ENCODE data around the gene BATF. TPM values are rescaled to one million over a fixed set of nuclear protein-coding genes. Genes with fewer than 3 reads are reported as not detected.

The BATF gene
- total RNA-seq, 8 experiments from 2014 or later = not detected

DNA sequence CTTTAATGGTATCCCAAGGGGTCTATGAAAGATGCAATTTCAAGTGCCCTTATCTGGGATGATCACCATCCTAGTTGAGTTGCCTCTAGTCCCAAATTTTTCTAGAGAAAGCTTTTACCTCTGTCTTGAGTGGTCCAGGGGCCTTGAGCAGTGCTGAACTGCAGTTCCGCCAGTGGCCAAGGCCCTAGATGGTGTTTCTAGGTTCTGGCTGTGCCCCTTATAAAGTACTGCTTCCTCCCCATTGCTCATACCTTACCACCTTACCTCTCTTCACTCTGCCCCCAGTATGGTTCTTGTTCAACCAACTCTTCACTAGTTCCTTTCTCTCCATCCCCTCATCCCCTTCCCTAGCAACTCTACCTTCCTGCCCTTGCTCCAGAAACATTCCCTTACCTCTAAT lies 3.7 kb downstream of the BATF start:
- no peaks in the 10 kb centered on the region for H3K4me1 ChIP-seq (replicated peaks in 1 of 2)
- ATAC-seq (replicated peaks in 6 of 8) = no peak
- in situ Hi-C loops (cut with MboI; ENCODE audit: low pct_unique_long_range_greater_than_20kb in 2 of 9, low sequenced_read_pairs in 9 of 9, unreplicated experiment in 9 of 9) = no loop called here
- H3K4me3 ChIP-seq = no peak overlapping the region
- 100% methylated on average over 1 of the region's 1 CpG; no CpG with 5 or more reads in 8 of the 10 experiments for WGBS, 10 experiments
- no peak overlapping the region for H3K27ac ChIP-seq

DNA sequence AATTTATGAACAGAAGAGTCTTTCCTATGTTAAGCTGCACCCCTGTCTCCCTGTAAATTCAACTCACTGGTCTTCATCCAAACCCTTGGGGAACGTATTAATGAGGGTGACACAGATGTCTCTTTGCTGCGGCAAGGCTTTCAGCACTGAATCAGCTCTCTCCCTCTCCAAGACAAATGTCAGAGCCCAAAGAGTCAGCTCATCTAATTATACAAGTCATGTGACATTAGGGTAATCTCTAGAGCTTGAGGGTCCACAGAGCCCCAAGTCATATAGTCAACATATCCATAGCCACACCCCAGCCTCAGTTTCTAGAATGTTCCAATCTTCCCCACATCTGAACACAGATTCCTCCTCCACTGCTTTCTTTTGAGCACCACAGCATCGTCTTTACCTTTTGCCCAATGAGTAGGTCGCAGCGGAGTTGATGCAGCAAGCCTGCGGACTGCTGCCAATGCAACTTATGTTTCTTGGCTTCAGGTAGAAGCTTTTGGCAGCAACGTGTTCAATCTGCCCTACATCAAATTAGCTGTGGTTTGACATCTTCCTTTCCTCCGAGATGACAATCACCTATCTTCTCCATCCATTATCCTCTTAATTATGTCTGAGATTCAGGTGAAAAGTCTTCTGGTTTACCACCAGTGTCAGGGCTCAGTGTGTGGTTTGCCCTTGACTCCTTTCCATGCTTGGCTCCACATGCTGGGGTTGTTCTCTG lies 5.3 kb downstream of the BATF start:
- in situ Hi-C loops (cut with MboI; ENCODE audit: low pct_unique_long_range_greater_than_20kb in 2 of 9, low sequenced_read_pairs in 9 of 9, unreplicated experiment in 9 of 9) = no loop called here

DNA sequence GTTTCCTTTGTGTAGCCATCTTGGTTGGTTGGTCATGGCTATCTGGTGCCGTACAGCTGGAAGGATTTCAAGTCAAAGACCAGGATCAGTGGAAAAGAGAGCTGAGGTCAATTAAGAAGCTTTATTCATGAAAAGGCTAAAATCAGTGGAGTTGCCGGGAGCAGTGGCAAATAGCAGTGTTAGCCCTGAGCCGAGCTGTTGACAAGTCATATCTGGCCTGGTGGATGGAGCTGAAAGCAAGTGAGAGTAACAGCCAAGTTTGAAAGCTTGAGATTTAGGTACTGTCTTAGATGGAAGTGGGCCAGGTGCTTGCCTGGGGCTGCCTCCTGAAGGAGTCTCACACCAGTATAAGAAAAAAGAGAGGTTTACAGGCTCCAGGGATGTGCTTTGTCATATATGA lies 9.0 kb downstream of the BATF start:
- WGBS, 10 experiments = 42 to 100% (median 89%) methylated on average over 1 to 3 of the region's 3 CpGs
- H3K27ac ChIP-seq = no peak overlapping the region
- no peak overlapping the region for H3K4me3 ChIP-seq
- in situ Hi-C loops (cut with MboI; ENCODE audit: low pct_unique_long_range_greater_than_20kb in 2 of 9, low sequenced_read_pairs in 9 of 9, unreplicated experiment in 9 of 9) = no loop called here
- ATAC-seq (replicated peaks in 6 of 8) = no peak
- H3K4me1 ChIP-seq (replicated peaks in 1 of 2) = no peaks in the 10 kb centered on the region

More for the DNA sequence above, 5.3 kb downstream of the BATF start:
- H3K4me3 ChIP-seq = no peak overlapping the region
- H3K4me1 ChIP-seq (replicated peaks in 1 of 2) = no peaks in the 10 kb centered on the region
- 0 to 95% (median 79%) methylated on average over 1 to 7 of the region's 8 CpGs; no CpG with 5 or more reads in 2 of the 10 experiments for WGBS, 10 experiments
- ATAC-seq (replicated peaks in 6 of 8) = no peak
- no peak overlapping the region for H3K27ac ChIP-seq

DNA sequence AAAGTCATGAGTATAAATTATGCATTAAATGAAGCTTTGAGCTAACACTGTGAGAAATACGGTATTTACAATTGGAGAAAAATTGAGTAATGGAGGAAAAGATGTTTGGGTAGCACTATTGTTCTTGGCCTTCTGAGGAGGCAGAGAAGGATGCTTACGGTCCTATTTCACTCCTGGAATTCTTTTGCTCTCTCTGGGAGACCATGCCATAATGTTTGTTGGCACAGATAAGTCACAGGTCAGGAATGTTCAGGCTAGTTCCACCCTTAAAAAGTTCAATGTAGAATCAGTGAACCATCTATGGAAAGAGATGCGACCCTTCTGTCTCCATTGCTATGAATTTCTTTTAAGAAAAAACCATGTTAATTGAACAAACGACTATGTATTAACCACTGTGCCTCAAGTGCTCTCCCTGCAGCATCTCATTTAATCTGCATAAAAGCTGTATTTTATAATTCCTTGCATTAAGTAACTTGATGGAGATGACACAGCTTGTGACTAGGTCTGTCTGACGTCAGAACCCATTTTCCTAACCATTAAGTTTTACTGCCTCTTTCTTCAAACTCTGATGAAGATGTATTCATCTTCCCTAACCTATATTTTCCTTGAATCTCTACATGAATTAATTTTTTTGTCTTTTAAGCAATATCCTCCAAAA lies 9.5 kb downstream of the BATF start:
- in situ Hi-C loops (cut with MboI; ENCODE audit: low pct_unique_long_range_greater_than_20kb in 2 of 9, low sequenced_read_pairs in 9 of 9, unreplicated experiment in 9 of 9) = no loop called here
- ATAC-seq (replicated peaks in 6 of 8) = no peak
- no peaks in the 10 kb centered on the region for H3K4me1 ChIP-seq (replicated peaks in 1 of 2)

DNA sequence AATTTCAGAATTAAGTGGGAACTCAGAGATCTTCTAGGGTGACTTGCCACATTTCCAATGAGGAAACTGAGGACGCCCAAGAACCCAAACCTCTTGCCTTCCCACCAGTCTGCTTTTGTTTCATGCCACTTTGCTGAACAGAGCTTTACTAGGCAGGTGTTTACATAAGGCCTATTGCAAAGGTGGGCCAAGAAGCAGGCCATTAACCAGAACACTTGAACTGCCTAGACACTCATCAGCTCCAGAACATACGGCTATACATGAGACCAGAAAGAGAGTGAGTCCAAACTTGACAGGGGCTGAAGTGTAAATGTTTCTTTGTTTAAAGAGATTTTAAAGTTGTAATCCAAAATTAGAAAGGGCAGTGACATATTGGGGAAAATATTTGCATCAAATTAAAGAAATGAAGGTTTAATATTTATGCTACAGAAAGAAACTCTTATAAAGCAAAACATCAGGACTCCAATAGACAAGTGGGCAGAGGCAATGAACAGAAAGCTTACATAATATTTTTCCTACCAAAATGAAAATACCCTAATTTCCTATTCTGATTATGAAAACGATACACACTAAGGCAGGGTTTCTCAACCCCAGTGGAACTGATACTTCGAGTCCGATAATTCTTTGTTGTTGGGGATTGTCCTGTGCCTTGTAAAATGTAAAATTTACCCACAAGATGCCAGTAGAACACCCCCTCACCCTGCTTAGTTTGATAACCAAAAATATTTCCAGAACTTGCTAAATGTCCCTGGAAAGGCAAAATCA lies 11.7 kb downstream of the BATF start:
- H3K4me3 ChIP-seq = no peak overlapping the region
- ATAC-seq (replicated peaks in 6 of 8) = no peak
- in situ Hi-C loops (cut with MboI; ENCODE audit: low pct_unique_long_range_greater_than_20kb in 2 of 9, low sequenced_read_pairs in 9 of 9, unreplicated experiment in 9 of 9) = no loop called here
- H3K4me1 ChIP-seq (replicated peaks in 1 of 2) = no peaks in the 10 kb centered on the region
- WGBS, 10 experiments = 35 to 93% (median 70%) methylated on average over 1 to 5 of the region's 5 CpGs
- no peak overlapping the region for H3K27ac ChIP-seq

More for the DNA sequence above, 9.5 kb downstream of the BATF start:
- WGBS, 10 experiments = 15 to 75% (median 60%) methylated on average over 2 to 5 of the region's 5 CpGs; no CpG with 5 or more reads in 1 of the 10 experiments
- Histone ChIP-seq H3K4me3 (no peak overlapping the region), H3K27ac (no peak overlapping the region)

DNA sequence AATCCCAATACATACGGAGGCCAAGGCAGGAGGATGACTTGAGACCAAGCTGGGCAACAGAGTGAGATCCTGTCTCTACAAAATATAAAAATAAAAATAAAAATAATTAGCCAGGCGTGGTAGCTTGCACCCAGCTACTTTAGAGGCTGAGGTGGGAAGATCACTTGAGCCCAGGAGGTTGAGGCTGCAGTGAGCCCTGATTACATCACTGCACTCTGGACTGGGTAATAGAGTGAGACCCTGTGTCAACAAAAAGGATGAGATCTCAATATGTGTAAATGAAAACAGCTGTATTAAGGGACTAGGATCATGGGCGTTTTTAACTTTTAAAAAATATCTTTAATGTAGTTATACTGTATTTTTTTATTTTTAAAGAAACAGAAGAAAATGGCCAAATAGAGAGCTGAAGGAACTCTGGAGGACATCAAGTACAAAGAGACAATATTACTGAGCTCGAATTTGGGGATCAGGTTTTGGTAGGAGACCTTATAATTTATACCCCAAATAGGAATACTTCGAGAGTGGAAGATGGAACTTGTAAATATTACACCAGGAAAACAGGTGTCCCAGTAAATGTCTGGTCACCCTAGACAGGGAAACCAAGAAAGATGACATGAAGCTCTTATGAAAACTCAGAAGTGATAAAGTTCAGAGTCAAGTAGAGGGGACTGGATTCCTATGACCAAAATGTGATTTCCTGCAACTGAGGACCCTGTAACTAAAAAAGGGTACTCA lies 13.1 kb downstream of the BATF start:
- 21 to 65% (median 55%) methylated on average over 2 to 5 of the region's 5 CpGs for WGBS, 10 experiments
- no peaks in the 10 kb centered on the region for H3K4me1 ChIP-seq (replicated peaks in 1 of 2)
- ATAC-seq (replicated peaks in 6 of 8) = no peak
- no peak overlapping the region for H3K27ac ChIP-seq
- in situ Hi-C loops (cut with MboI; ENCODE audit: low pct_unique_long_range_greater_than_20kb in 2 of 9, low sequenced_read_pairs in 9 of 9, unreplicated experiment in 9 of 9) = no loop called here
- H3K4me3 ChIP-seq = no peak overlapping the region

DNA sequence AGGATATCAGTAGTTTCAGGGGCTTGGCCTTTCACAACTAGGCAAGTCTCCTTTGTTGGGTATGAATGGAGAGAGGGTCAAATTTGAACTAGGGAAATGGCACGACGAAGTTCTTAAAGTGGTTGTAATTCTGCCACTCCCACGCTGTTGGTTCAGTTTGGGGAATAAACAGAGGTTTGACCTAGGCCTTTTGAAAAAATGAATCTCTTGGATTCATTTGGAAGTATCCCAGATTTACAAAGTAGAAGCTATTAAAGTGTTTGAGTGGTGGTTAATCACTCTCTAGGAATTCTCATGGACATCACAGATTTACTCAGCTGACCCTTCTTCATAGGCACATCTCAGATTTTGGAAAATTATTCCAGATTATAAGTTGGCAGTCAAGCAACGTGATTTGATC lies 14.8 kb downstream of the BATF start:
- no peak for ATAC-seq (replicated peaks in 6 of 8)
- no peak overlapping the region for H3K4me3 ChIP-seq
- no peaks in the 10 kb centered on the region for H3K4me1 ChIP-seq (replicated peaks in 1 of 2)
- no peak overlapping the region for H3K27ac ChIP-seq
- in situ Hi-C loops (cut with MboI; ENCODE audit: low pct_unique_long_range_greater_than_20kb in 2 of 9, low sequenced_read_pairs in 9 of 9, unreplicated experiment in 9 of 9) = no loop called here
- 43 to 100% (median 84%) methylated on average over 1 to 4 of the region's 4 CpGs; no CpG with 5 or more reads in 2 of the 10 experiments for WGBS, 10 experiments

DNA sequence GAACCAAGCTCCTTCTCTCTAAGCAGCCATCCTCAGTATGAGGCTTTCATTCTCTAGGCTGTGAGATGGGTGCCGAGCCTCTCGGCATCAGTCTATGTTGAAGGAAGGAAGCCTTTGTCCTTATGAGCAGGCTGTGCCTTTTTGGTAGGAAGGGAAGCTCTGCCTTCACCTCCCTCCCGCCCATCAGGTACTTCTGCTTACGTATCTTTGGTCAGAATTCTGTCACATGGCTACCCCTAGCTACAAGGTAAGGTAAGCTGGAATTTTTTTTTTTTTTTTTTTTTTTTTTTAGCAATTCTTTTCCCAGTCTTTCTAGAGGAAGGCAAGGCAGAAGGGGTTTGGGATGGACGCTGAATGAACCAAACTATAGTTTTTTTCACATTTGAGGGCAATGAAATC lies 16.9 kb downstream of the BATF start:
- H3K4me3 ChIP-seq = no peak overlapping the region
- in situ Hi-C loops (cut with MboI; ENCODE audit: low pct_unique_long_range_greater_than_20kb in 2 of 9, low sequenced_read_pairs in 9 of 9, unreplicated experiment in 9 of 9) = no loop called here
- no peak for ATAC-seq (replicated peaks in 6 of 8)
- WGBS, 10 experiments = 57 to 94% (median 85%) methylated on average over 1 to 4 of the region's 5 CpGs; no CpG with 5 or more reads in 2 of the 10 experiments
- no peak overlapping the region for H3K27ac ChIP-seq
- H3K4me1 ChIP-seq (replicated peaks in 1 of 2) = no peaks in the 10 kb centered on the region

DNA sequence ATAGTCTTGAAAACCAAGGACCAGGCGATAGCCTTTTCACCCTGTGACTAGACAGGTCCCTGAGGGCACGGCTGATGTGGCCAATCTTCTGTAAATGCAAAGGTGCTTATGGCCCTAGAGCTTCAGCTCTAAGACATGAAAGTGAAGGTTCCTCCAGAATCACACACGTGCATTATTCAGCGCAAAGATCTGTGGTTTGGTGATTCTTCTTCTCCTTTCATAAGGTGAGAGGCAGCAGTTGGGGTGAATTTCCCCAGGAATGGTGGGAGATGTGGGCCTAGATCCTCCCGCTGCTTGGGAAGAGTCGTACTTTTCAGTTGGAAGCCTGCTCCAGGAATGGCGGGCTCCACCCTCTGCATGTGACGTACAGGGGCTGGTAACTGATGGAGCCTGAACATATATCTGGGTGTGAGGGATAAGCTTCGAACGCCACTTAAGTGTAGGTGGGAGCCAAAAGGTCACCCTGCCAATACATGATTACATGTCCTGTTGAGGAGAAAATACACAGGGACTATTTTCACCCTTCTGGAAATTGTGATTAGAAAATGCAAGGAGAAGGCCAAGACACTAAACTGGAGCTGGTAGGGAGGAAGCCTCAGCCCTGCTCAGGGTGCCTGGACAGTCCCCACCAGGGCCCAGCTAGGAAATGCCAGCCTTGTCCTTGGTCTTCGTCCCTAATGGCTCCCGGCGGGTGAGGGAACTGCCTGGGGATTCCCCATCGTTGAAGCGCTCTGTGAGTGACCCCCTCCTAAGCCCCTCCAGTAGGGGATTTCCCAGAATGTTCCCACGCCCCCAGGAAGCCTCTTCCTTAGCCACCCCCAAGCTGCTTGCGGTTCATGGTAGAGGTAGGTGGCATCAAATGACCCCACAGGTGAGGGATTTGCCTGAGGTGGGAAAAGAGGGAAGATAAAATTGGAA lies 17.6 kb downstream of the BATF start:
- no peaks in the 10 kb centered on the region for H3K4me1 ChIP-seq (replicated peaks in 1 of 2)
- ATAC-seq (replicated peaks in 6 of 8) = no peak
- no peak overlapping the region for H3K27ac ChIP-seq
- no peak overlapping the region for H3K4me3 ChIP-seq
- in situ Hi-C loops (cut with MboI; ENCODE audit: low pct_unique_long_range_greater_than_20kb in 2 of 9, low sequenced_read_pairs in 9 of 9, unreplicated experiment in 9 of 9) = no loop called here
- WGBS, 10 experiments = 10 to 100% (median 84%) methylated on average over 1 to 10 of the region's 17 CpGs; no CpG with 5 or more reads in 4 of the 10 experiments

DNA sequence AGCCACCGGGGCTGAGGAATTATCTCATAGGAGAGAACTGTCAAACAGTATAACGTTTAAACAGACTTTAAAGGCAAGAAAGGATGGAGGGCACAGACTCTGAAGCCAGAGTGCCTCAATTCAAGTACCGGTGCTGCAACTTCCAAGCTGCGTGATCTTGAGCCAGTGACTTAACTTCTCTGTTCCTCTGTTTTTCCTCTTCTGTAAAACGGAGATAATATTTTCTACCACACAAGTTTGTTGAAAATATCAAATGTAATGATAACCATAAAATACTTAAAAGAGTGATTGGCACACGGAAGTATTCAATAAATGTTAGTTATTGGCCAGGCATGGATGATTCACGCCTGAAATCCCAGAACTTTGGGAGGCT lies 18.2 kb downstream of the BATF start:
- no peak for ATAC-seq (replicated peaks in 6 of 8)
- 64 to 100% (median 77%) methylated on average over 1 to 7 of the region's 7 CpGs; no CpG with 5 or more reads in 1 of the 10 experiments for WGBS, 10 experiments
- in situ Hi-C loops (cut with MboI; ENCODE audit: low pct_unique_long_range_greater_than_20kb in 2 of 9, low sequenced_read_pairs in 9 of 9, unreplicated experiment in 9 of 9) = no loop called here
- Histone ChIP-seq H3K4me3 (no peak overlapping the region), H3K4me1 (replicated peaks in 1 of 2) (no peaks in the 10 kb centered on the region), H3K27ac (no peak overlapping the region)

DNA sequence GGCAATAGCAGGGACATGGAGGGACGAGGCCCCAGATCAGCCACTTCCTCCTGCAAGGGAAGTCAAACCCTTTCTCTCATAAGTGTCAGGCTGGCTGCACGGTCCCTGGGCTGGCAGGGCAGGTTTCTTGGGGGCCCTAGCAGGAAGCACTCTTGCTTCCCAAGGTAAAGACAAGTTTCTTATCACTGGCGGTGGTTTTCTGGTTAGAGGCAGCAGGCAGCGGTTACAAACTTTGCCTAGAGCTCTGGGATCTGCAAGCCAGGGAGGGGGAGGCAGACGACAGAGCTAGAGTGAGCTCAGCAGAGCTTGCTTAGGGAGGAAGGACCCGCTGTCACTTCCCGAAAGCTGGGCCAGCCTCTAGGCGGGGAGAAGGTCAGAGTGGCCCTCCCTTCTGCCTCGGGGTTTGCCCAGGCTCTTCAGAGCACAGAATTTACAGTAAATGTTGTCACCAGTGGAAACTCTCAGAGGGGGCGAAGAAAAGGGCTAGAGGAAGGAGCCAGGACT lies 20.4 kb downstream of the BATF start:
- in situ Hi-C loops (cut with MboI; ENCODE audit: low pct_unique_long_range_greater_than_20kb in 2 of 9, low sequenced_read_pairs in 9 of 9, unreplicated experiment in 9 of 9) = no loop called here
- ATAC-seq (replicated peaks in 6 of 8) = peak in 4 of 8 experiments; percentile 25 to 99 (median 99)
- no peaks in the 10 kb centered on the region for H3K4me1 ChIP-seq (replicated peaks in 1 of 2)
- WGBS, 10 experiments = 17 to 51% (median 24%) methylated on average over 1 to 6 of the region's 10 CpGs; no CpG with 5 or more reads in 6 of the 10 experiments
- no peak overlapping the region for H3K27ac ChIP-seq
- no peak overlapping the region for H3K4me3 ChIP-seq

DNA sequence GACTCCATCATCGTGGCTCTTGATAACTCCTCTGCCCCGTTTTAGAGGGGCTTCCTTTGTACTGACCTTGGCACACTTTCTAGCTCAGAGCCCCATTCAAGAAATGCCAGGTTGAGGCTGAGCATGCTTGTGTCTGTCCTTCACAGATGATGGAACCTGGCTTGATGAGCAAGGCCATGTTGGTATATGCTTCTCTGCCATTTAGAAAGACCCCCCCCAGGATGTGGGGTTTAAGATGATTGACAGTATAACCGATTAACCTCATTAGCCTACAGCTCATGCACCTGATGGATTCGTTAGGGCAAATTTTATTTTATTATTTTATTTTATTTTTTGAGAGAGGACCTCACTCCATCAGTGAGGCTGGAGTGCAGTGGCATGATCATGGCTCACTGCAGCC lies 21.0 kb downstream of the BATF start:
- no peaks in the 10 kb centered on the region for H3K4me1 ChIP-seq (replicated peaks in 1 of 2)
- ATAC-seq (replicated peaks in 6 of 8) = no peak
- in situ Hi-C loops (cut with MboI; ENCODE audit: low pct_unique_long_range_greater_than_20kb in 2 of 9, low sequenced_read_pairs in 9 of 9, unreplicated experiment in 9 of 9) = no loop called here
- H3K27ac ChIP-seq = no peak overlapping the region
- no peak overlapping the region for H3K4me3 ChIP-seq
- 50 to 100% (median 75%) methylated on average over 1 to 3 of the region's 4 CpGs; no CpG with 5 or more reads in 3 of the 10 experiments for WGBS, 10 experiments
